Neural cell (in vitro differentiated cells): ENCODE data around the gene NOP9. TPM values are rescaled to one million over a fixed set of nuclear protein-coding genes. Genes with fewer than 3 reads are reported as not detected.

Source experiments
- H2AFZ ChIP-seq: fragments of 200-600, 300-800 bp; sonication (generic), shearing (Covaris generic); 2 replicates; pipeline ENCODE4 v1.6.0; 2014; ENCODE audit warnings: low read depth, mild to moderate bottlenecking, antibody characterized with exemption, low read length, moderate library complexity
- H3F3A ChIP-seq: fragments of 200-600 bp; shearing (Covaris generic); 2 replicates; pipeline ENCODE4 v1.6.1; 2016; ENCODE audit warnings: mild to moderate bottlenecking, moderate library complexity, mixed read lengths, antibody characterized with exemption, low read length; ENCODE audit not compliant: insufficient read depth, poor library complexity, severe bottlenecking
- H3K27ac ChIP-seq: fragments of 200-600, 300-800 bp; sonication (generic), shearing (Covaris generic); 2 replicates; pipeline ENCODE4 v1.5.1; 2014; ENCODE audit warnings: mild to moderate bottlenecking, low read length, moderate library complexity
- H3K27me3 ChIP-seq: fragments of 300-800, 200-600 bp; sonication (generic), shearing (Covaris generic); 2 replicates; pipeline ENCODE4 v1.6.0; 2014; ENCODE audit warnings: mild to moderate bottlenecking, low read depth, low read length, moderate library complexity; ENCODE audit not compliant: insufficient read depth
- H3K36me3 ChIP-seq: fragments of 300-800, 200-600 bp; sonication (generic), shearing (Covaris generic); 2 replicates; pipeline ENCODE4 v1.5.1; 2014; ENCODE audit warnings: mild to moderate bottlenecking, antibody characterized with exemption, low read length, moderate library complexity; ENCODE audit not compliant: insufficient read depth
- H3K4me2 ChIP-seq: fragments of 300-800, 200-600 bp; sonication (generic), shearing (Covaris generic); 2 replicates; pipeline ENCODE4 v1.6.0; 2014; ENCODE audit warnings: mild to moderate bottlenecking, low read length
- H3K4me3 ChIP-seq: fragments of 300-800, 200-600 bp; sonication (generic), shearing (Covaris generic); 2 replicates; pipeline ENCODE4 v1.5.1; 2014; ENCODE audit warnings: mild to moderate bottlenecking, low read length, moderate library complexity
- H3K79me2 ChIP-seq: fragments of 200-600 bp; shearing (Covaris generic); replicated peaks from 2 replicates; pipeline ENCODE4 v1.6.0; 2014; ENCODE audit warnings: mild to moderate bottlenecking, low read length, moderate library complexity; ENCODE audit not compliant: insufficient read depth
- H3K9ac ChIP-seq: fragments of 300-800, 200-600 bp; sonication (generic), shearing (Covaris generic); 2 replicates; pipeline ENCODE4 v1.6.1; 2016; ENCODE audit warnings: mild to moderate bottlenecking, low read length, mixed read lengths
- H3K9me2 ChIP-seq: fragments of 200-600 bp; shearing (Covaris generic); 2 replicates; pipeline ENCODE4 v1.6.1; 2016; ENCODE audit warnings: mild to moderate bottlenecking, low read length, mixed read lengths; ENCODE audit not compliant: insufficient read depth
- H3K9me3 ChIP-seq: fragments of 200-600, 300-800 bp; sonication (generic), shearing (Covaris generic); 2 replicates; pipeline ENCODE4 v1.6.1; 2016; ENCODE audit warnings: mild to moderate bottlenecking, mixed run types, low read length, moderate library complexity, mixed read lengths
- H4K20me1 ChIP-seq: fragments of 200-600 bp; shearing (Covaris generic); 2 replicates; pipeline ENCODE4 v1.6.1; 2016; ENCODE audit warnings: mild to moderate bottlenecking, mixed run types; ENCODE audit not compliant: insufficient read depth
- CTCF ChIP-seq: fragments of 450-650 bp; IDR thresholded peaks from 2 replicates; pipeline ENCODE4 v1.5.1; 2014; ENCODE audit warnings: antibody characterized with exemption, mild to moderate bottlenecking, moderate library complexity; ENCODE audit not compliant: poor library complexity, severe bottlenecking
- EP300 ChIP-seq: fragments of 450-650 bp; conservative IDR thresholded peaks from 2 replicates; pipeline ENCODE4 v1.6.1; 2014; ENCODE audit warnings: antibody characterized with exemption, mild to moderate bottlenecking, moderate library complexity; ENCODE audit not compliant: poor library complexity, severe bottlenecking
- EZH2 ChIP-seq: fragments of 200-600, 300-800 bp; shearing (Covaris generic), sonication (generic); IDR thresholded peaks from 2 replicates; pipeline ENCODE4 v1.6.1; 2014; ENCODE audit warnings: antibody characterized with exemption, low read length, borderline replicate concordance, mild to moderate bottlenecking; ENCODE audit not compliant: insufficient read depth, poor library complexity, severe bottlenecking
- MXI1 ChIP-seq: fragments of 450-650 bp; conservative IDR thresholded peaks from 2 replicates; pipeline ENCODE4 v1.6.1; 2014; ENCODE audit warnings: antibody characterized with exemption, mild to moderate bottlenecking; ENCODE audit not compliant: poor library complexity, severe bottlenecking
- POLR2AphosphoS5 ChIP-seq: IDR thresholded peaks from 2 replicates; pipeline ENCODE4 v1.6.1; 2012
- RAD21 ChIP-seq: fragments of 450-650 bp; conservative IDR thresholded peaks from 2 replicates; pipeline ENCODE4 v1.6.1; 2014; ENCODE audit warnings: antibody characterized with exemption, mild to moderate bottlenecking, moderate library complexity
- REST ChIP-seq: IDR thresholded peaks from 2 replicates; pipeline ENCODE4 v1.6.1; 2012; ENCODE audit warnings: borderline replicate concordance
- TAF1 ChIP-seq: IDR thresholded peaks from 2 replicates; pipeline ENCODE4 v1.6.1; 2012; ENCODE audit warnings: low read depth
- polyA plus RNA-seq: library from polyadenylated mRNA; depleted of rRNA; stranded (reverse); fragments of >200 nt; gene quantifications from 2 replicates; pipeline ENCODE4 v1.2.3, GENCODE V29; 2014

NOP9 gene
- polyA plus RNA-seq, 1 donor from 2014 or later, result 13.0 TPM

GRCh38 chr14:24325963-24326362 lies 26.3 kb downstream of the NOP9 start:
- Histone ChIP-seq H3K27me3 (peaks cover 8% of the 10 kb centered on the region), H2AFZ (no peak overlapping the region), H3K4me2 (no peak overlapping the region), H3K9ac (no peak overlapping the region), H3K9me3 (no peaks in the 10 kb centered on the region), H3K9me2 (no peaks in the 10 kb centered on the region), H3K79me2 (no peaks in the 10 kb centered on the region), H3F3A (no peaks in the 10 kb centered on the region), H3K27ac (no peak overlapping the region), H3K36me3 (no peaks in the 10 kb centered on the region), H3K4me3 (no peak overlapping the region), H4K20me1 (no peaks in the 10 kb centered on the region)
- TF ChIP-seq CTCF, result no peak
- TF ChIP-seq REST, result no peak
- TF ChIP-seq TAF1, result no peak

- peaks cover 20% of the 10 kb centered on the region for H3K27me3 ChIP-seq
- H3K9me3 ChIP-seq, result no peaks in the 10 kb centered on the region
- H3K27ac ChIP-seq, result no peak overlapping the region
- no peak overlapping the region for H3K4me2 ChIP-seq
- H3K36me3 ChIP-seq, result no peaks in the 10 kb centered on the region
- no peak for TF ChIP-seq CTCF
- no peak for TF ChIP-seq MXI1
- no peak for TF ChIP-seq EP300
- no peak for TF ChIP-seq RAD21
- TF ChIP-seq EZH2, result no peak
- no peak for TF ChIP-seq REST
- TF ChIP-seq POLR2AphosphoS5, result no peak
- no peak overlapping the region for H3K4me3 ChIP-seq
- H3K79me2 ChIP-seq, result no peaks in the 10 kb centered on the region
- H3F3A ChIP-seq, result no peaks in the 10 kb centered on the region
- no peaks in the 10 kb centered on the region for H4K20me1 ChIP-seq
- no peak overlapping the region for H2AFZ ChIP-seq
- no peak overlapping the region for H3K9ac ChIP-seq
- no peaks in the 10 kb centered on the region for H3K9me2 ChIP-seq
Measured at GRCh38 chr14:24327303-24327702, 27.7 kb downstream of the NOP9 start.
